A549 treated with AZD9567 at 1 μM for 4 hours (cell line): ENCODE data around the gene EEF2. TPM values are rescaled to one million over a fixed set of nuclear protein-coding genes. Genes with fewer than 3 reads are reported as not detected.

ENCODE experiments used
- total RNA-seq: library from RNA; stranded (reverse); fragments of 200-300 nt; extraction: Qiagen RNA extraction; gene quantifications from 5 replicates; pipeline ENCODE4 v1.2.3, GENCODE V29; 2022; ENCODE audit not compliant: insufficient read depth

The EEF2 gene
- total RNA-seq = 870 to 1,169 TPM (median 1,085 TPM) in 5 replicates

DNA sequence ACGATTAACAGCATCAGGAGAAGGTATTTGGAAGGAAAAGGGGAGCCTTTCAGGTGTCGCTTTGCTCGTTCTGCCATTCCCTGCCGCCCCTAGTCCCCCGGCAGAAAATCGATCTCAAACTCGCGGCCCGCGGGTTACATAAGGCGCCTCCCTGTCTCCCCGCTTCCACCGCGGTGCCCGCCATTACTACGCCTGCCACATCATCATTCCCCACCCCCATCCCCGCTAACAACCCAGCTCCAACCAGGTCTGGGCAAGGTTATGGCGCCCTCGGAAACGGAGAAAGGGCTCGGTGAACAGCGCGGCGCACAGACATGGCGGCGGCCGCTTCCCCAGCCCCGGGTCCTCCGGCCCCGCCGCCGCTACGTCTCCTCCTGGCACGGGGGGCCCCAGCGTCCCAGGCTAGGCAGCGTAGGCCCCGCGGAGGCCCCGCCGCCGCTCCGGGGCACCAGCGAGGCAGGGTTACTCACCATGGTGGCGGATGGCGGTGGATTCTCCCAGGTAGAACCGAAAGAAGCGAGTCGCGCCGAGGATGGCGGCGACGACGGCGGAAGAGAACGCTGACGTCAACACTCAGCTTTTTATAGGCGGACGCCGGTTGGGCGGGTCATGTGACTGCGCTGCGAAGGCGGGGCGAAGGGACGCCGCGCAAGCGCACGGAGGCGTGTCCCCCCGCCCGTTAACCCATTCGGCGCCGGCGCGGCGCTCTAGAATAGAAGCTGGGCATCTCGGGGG, at the start of gene EEF2:
EEF2 (minus strand) TSS at position 556 of the 735 bp plus-strand sequence; CDS start at position 473, 83 bp downstream.

DNA sequence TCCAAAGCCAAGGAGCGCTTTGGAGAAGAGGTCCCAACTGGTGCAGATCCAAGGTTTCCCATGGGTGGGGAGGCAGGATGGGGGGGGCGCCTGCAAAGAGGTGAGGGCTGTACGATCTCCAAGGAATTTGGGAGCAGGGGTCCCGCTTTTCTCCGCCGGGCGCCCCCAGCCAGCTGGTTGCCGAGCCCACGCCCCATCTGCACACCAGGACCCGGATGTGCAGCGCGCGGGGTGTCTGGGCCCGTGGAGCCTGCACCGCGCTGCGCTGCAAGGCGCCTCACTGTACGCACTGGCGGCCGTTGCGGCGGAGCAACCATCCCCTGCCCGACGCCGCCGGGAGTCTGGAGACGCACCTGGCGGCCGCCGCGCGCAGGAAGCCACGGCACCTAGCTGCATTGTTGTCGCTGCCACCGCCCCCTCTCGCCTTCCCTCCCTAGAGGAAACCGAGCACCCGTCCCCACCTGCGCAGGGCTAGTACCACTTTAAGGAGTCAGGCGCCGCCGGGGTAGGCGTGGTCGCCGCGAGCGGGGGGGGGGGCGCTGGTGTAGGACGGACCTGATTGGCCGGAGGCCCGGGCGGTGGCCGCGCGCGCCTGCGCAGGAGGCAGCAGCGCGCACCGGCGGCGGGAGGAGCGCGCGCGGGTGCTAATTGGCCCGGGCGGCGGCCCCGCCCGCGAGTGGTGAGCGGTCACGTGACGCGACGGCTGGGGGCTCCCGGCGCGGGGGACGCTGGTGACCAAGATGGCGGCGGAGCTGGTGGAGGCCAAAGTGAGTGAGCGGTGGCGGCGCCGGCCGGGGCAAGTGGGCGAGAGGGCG, 22.0 kb upstream of the EEF2 start, which contains the start of gene PIAS4:
PIAS4 (plus strand) TSS at position 716 of the 815 bp plus-strand sequence; CDS start at position 741, 25 bp downstream.

GRCh38 chr19:3970808-3971598, 14.3 kb downstream of the EEF2 start, which contains the start of gene DAPK3:
TSS of gene DAPK3 (minus strand) at chr19:3971099. CDS start at chr19:3969735, 1,364 bp downstream.

GRCh38 chr19:3932931-3933810, 52.1 kb downstream of the EEF2 start, which contains the start of gene NMRK2:
TSS of gene NMRK2 (plus strand) at chr19:3933069. CDS start at chr19:3933672, 603 bp downstream.

Other genes starting within 250 kb of the EEF2 start
- gene APBA3, start 223.8 kb downstream of the EEF2 start, total RNA-seq = 9.7 to 12.4 TPM (median 11.8 TPM) in 5 replicates
- gene MRPL54, start 222.8 kb downstream of the EEF2 start, total RNA-seq = 53.4 to 74.7 TPM (median 65.3 TPM) in 5 replicates
- gene RAX2, start 213.2 kb downstream of the EEF2 start, total RNA-seq = not detected in 5 replicates
- 0.77 to 1.0 TPM (median 0.90 TPM) in 4 of 5 replicates, not detected in the other for gene MATK, start 199.1 kb downstream of the EEF2 start, total RNA-seq
- gene ZFR2, start 116.4 kb downstream of the EEF2 start, total RNA-seq = 0.22 to 0.31 TPM in 2 of 5 replicates, not detected in the others
- 0.04 to 0.21 TPM (median 0.06 TPM) in 4 of 5 replicates, not detected in the other for gene ATCAY, start 104.8 kb downstream of the EEF2 start, total RNA-seq
- not detected in 5 replicates for gene NMRK2, start 52.4 kb downstream of the EEF2 start, total RNA-seq
- 38.0 to 46.8 TPM (median 44.7 TPM) in 5 replicates for gene DAPK3, start 14.4 kb downstream of the EEF2 start, total RNA-seq
- 13.2 to 18.7 TPM (median 17.7 TPM) in 5 replicates for gene PIAS4, start 22.3 kb upstream of the EEF2 start, total RNA-seq
- gene ZBTB7A, start 81.4 kb upstream of the EEF2 start, total RNA-seq = 11.9 to 21.6 TPM (median 19.9 TPM) in 5 replicates
- gene MAP2K2, start 138.7 kb upstream of the EEF2 start, total RNA-seq = 127 to 171 TPM (median 152 TPM) in 5 replicates
- gene CREB3L3, start 168.2 kb upstream of the EEF2 start, total RNA-seq = 0.06 to 0.07 TPM in 2 of 5 replicates, not detected in the others
- gene SIRT6, start 197.1 kb upstream of the EEF2 start, total RNA-seq = 18.1 to 36.6 TPM (median 34.4 TPM) in 5 replicates
- gene ANKRD24, start 197.2 kb upstream of the EEF2 start, total RNA-seq = 0.22 to 0.41 TPM (median 0.29 TPM) in 4 of 5 replicates, not detected in the other
- gene EBI3, start 244.1 kb upstream of the EEF2 start, total RNA-seq = 3.1 to 6.1 TPM (median 3.1 TPM) in 5 replicates